T-helper 2 cell (primary cell): ENCODE results near the gene ELF1.

ENCODE experiments used
- DNase-seq, 5 experiments: peaks; one replicate each; pipeline versions ENCODE4 v3.0.0 to v3.0.0-alpha.2; 2012 to 2022

Gene ELF1

DNA sequence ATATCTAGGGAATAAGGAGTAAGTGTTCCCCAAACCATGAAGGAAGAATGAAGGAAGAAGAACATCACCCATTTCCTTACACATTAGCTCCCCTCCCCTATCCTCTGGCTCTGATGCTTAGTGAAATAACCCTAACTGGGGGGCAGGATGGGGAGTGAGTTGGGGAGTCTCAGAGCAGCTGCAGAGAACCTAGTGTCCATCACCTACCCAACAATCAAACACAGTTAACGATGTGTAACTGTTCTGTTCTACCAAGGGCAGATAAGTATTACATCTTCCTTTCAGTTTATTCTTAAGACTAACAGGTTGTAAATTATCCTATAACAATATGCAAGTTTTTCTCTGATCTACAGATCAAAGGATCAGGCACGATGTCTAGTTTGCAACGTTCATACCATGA is 12.8 kb downstream of the ELF1 start:
- no peak for DNase-seq

DNA sequence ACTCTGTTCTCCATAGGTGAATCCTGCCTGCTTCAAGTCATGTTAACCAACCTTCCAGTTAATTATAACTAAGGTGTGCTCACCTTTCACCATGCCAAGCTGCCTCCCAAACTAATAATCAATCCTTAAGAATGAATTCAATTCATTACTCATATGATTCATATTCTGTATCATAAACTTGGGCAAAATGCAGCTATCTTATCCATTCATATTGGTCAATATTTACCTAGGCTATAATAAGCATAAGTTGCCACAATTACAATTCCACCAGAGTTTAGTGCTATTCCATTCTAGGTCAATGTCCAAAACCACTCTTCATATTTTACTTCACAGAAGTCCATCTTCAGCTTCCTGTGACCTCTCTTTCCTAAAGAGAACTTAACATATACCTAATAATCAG is 13.4 kb downstream of the ELF1 start:
- no peak for DNase-seq

DNA sequence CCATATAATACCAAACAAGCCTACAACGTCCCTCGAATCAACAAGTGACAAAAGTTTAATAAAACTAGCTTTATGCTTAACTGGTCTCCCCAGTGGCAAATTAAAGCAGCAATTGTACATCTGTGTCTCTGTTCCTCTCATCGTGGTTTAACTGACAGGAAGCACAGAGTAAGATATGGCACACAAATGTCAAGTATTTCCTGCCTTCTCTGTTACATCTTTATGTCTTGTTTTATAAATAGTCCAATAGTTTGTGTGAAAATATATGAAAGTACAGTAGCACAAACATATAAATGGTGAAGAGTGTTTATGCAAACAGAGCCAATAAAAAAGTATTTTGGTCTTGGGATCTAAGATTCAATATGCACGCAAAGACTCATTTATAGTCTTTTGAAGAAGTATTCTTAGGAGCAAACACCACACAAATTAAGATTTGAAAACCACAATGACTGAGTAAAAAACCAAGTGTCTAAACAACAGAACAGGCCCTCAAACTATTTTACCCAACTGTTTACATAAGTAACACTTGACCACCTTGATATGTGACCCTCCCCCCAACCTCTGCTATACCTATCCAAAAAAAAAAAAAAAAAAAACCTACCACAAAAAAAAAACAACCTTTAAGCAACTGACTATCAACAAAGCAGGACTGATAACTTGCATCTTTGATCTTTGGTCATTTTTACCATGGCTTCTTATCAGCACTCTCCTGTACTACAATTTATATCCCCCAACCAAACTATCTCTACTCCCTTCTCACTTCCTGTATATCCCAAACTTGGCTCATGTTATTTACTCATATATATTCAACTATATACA is 14.0 kb downstream of the ELF1 start:
- DNase-seq, result peak in 2 of 5 experiments; percentile 41 to 92

DNA sequence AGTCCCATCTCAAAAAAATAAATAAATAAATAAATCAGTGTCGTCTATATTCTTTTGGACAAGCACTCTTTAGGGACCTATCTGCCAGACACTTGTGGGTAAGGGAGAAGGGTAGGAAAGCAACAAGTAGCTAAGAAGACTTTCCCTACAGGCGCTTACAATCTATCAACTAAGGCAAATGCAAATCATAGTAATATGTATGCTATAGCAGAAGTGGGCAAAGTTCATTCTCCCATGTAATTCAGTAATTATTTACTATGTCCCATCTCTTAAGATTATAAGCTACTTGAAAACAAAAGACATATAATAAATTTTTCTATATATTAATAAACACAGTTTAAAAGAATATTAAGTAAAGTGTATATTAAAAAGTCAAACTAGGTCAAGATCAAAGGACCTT is 16.5 kb downstream of the ELF1 start:
- no peak for DNase-seq

DNA sequence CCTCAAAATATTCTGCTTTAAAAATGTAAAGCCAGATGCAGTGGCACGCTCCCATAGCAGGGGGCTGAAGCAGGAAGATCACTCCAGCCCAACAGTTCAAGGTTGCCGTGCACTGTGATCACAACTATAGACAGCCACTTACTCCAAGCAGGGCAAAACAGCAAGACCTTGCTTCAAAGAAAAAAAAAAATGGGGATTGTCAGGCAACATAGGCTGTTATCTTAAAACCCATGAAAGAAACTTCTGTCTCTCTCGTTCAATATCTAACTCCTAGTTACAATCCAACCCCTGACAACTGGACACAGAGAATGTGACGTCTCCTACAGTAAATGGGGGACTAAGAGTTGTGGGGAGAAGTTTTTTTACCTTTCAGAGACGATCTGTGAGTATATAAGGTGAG is 17.4 kb downstream of the ELF1 start:
- DNase-seq, result no peak

DNA sequence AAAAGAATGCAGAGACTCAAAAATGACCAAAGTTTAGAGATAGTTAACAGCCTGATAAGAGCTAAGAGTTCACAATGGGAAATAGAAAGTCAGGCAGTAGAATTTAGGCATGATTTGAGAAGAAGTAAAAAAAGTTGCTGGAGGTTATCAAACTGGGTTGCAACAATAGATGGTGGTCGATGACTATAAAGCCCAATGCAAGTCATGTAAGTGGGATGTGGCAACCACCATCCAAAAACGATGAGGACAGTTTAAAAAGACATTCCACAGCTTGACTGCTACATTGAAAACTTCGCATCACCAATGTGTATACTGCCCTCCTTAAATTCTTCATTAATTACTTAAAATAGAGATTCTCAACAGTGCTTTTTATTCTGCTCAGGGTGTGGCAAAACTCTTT is 19.7 kb downstream of the ELF1 start:
- no peak for DNase-seq

DNA sequence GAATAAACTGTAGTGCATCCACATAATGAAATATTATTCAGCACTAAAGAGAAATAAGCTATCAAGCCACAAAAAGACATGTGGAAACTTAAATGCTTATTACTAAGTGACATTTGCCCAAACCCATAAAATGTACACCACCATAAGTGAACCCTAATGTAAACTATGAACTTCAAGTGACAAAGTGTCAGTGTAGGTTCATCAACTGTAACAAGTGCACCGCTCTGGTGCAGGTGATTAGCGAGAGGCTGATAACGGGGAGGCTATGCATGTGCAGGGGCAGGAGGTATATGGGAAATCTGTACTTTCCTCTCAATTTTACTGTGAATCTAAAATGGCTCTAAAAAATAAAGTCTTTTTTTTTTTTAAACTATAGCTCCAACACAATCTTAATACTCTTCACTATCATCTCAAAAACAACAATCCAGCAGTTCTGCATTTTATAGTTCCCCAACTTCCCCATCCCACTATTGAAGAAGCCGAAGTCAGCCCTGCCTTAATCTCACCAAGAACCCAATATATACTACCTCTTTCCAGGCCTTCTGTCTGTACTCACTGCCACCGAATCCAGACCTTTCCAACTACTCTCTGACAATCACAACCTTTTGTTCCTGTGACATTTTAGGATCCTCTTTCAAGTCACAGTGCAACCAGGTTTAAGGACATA is 22.6 kb downstream of the ELF1 start:
- DNase-seq, result no peak

DNA sequence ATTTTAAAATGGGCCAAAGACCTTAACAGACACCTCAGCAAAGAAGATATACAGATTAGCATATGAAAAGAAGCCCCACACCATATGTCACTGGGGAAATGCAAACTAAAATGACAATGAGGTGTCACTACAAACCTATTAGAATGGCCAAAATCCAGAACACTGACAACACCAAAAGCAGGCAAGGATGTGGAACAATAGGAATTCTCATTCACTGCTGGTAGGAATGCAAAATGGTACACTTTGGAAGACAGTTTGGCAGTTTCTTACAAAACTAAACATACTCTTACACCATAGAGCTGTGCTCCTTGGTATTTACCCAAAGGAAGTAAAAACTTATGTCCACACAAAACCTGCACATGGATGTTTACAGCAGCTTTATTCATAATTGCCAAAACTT is 23.1 kb downstream of the ELF1 start:
- no peak for DNase-seq

DNA sequence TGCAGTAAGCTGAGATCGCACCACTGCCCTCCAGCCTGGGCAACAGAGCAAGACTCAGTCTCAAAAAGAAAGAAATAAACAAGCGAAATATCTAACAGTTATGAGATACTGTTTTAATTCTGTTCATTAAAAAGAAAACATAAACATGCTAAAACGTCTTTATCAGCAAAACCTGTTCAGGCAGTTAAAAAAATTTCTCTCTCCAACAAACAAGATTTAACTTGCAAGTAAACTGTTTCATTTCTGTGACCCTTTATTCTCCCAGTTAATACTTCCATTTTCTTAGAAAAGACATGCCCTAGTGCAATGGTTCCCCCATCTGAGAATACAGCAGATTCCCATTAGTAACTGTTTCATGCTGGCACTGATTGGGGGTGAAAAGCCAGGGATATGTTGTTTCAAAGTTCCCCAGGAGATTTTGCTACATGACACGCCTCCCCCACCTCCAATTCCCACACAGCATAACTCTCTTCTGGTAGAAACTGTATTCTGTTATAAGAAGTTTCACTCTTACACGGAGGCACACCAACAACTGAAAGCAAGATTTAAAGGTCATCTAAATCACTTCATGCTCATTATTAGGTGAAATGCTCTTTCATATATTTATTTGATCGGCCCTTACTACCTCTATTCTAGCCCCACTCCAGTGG is 24.4 kb downstream of the ELF1 start:
- peak in 1 of 5 experiments; percentile 41 for DNase-seq

DNA sequence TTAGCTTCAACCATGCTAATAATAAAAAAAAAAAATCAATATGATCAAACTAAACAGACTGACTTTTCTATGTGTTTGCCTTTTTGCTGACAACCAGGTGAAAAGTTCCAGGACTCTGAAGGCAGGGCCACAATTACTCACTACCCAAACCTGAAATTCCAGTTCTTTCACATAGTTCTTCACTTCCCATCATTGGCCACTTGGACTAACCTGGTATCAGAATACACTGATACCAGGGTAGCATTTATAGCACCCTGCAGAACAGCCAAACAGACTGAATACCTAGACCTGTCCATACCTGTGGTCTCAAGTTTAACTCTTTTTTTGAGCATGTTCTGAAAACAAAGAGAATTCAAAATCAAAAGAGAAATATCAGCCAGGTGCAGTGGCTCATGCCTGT is 25.1 kb downstream of the ELF1 start:
- DNase-seq, result no peak

DNA sequence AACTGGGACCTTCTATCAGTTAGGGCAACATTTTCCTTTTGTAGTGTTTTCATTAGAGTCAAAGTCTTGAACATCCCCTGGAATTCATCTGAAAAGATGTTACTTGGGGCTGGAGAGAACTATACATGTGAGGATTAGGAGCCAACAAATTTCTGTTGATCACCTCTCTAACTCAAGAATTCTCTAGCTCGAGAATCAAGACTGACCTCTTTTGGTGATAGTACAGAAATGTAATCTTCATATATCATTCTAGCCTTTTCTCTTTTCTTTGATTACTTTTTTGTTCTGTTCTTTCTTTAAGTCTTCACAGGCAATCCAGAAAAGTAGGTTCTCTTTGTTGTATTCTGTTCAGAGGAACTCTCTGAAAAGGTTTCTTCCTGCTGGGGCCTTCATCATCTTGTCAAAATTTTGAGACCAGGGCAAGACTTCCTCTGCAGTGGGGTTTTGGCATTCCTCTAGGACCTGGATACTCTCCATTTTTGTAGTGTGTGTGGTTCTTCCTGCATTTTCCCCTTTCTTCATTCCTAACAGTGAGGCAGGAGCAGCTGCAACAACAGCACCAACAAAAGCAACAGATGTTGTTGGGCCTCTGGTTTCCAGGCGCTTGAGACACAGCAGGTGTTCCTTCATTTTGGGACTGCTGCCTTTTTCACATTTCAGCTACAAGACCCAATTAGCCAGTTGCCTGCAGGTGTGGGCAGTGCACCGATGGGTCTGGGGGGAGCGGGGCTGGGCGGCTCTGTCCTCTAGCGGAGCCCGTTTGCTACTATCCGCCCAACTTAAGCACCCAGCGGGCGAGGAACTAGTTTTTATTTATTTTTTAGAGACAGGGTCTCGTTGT is 26.2 kb downstream of the ELF1 start:
- no peak for DNase-seq

DNA sequence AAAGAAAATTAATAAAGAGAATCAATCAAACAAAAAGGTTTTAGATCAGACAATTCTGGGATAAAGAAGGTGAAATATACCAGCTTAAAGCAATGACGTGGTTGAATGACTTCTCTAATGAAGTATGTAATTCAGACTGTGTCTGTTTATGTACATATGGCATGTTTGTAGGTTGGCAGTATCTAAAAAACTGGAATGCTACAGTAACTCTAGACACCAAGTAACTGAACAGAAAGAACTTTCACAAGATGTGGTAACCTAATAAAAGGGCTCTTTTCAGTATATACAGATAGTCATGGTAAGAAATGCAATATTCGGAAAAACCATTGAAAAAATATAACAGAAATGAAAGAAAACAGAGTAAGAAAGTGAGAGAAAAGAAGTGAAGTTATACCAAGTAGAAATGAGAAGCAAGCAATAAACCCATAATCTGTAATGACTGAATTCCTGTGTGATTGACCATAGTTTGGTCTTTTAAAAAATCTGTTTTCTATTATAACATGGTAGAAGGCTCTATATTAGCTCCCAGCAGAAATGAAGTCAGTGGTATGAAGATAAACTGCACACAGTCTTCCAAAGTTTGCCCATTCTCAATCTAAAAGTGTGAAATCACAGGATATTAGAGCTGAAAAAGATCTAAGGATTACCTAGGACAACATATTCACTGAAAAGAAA is 31.4 kb downstream of the ELF1 start:
- DNase-seq, result no peak

DNA sequence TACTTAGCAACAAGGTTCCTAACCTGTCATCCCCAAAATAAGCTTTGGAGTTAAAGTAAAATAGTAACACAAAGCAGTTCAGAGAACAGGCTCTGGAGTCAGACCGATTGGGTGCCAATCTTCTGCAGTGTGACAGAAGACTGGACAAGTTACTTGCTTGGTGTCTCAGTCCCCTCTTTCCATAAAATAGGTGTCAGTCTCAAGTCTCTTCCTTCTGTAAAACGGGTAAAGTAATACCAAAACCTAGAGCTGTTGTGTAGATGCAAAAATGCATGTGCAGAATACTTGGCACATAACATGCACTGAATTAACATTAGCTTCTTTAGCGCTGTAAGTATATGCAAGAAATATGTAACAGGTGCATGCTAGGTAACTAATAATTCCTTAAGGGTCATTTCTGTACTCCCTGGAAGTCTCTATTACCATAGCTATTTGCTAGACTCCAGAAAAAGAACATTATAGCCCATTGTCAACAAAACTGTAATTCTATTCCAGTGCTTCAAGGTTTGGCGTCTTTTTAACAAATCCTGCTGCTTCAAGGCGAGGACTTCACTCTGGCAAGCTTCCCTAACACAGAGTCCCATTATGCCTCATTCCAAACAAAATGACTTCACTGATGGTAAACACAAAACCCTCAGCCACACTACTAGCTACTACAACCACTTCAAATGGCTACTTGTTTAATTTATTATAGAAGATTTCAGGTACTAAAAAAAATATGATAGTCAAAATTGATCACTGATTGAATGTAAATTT is 32.8 kb downstream of the ELF1 start:
- no peak for DNase-seq

DNA sequence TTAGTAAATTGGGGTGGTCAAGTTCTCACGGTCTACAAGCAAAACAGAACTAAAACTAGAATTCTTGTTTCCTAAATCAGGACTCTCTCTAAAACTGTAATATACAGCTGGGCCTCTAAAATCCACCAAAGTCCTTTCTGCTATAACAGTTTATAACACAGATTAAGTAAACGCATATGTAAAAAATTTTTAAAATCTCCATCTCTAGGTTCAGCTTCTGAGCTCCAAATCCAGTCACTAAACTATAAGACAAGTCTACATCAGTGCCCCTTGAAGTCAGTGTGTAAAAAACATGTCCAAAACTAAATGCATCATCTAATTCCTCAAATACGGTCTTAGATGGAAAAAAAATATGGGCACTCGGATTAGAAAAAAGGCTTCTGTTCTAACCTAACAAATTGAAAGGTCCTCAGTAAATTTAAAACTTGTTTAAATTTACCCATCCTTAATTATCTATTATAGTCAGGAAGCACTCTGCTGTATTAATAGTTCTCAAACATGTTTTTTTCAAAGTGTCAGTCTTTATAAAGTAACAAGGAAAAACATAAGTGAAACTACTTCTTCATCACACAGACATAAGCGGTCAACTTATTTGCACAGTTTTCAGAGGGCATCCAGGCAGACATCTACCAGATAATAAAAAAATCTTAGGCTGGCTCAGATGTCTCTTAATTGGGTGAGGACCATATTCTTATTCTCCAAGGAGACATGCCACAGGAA is 33.6 kb downstream of the ELF1 start:
- DNase-seq, result no peak

DNA sequence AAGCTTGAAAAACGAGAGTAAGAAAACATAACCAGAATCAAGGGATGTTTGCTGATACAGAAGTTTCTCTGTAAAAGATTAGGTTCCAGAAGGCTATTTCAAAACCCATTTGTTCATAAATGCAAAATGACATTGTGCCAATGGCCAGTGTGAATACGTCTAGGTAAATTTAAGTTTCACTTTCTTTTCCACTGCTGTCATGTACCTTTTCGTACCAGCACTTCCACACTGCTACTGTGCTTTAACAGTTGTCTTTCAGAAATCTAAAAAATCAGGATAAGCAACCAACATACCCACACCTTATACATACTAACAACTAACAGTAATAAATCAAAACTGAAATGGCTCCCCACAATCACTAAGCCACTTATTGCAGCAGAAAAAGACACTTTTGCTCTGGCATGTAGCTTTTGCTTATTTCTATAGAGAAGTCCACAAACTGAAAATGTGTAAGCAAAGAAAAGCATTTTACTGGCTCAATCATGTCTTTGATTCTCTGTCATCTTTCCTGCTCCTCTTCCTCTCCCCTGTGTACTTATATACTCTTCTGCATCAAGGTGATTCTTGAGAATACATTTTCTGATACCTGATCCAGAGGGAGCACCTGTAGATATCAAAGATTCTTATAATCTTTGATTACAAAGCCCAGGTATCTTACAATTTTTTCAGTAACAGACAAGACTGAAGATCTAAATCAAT is 34.3 kb downstream of the ELF1 start:
- DNase-seq, result peak in 2 of 5 experiments; percentile 42 to 79

DNA sequence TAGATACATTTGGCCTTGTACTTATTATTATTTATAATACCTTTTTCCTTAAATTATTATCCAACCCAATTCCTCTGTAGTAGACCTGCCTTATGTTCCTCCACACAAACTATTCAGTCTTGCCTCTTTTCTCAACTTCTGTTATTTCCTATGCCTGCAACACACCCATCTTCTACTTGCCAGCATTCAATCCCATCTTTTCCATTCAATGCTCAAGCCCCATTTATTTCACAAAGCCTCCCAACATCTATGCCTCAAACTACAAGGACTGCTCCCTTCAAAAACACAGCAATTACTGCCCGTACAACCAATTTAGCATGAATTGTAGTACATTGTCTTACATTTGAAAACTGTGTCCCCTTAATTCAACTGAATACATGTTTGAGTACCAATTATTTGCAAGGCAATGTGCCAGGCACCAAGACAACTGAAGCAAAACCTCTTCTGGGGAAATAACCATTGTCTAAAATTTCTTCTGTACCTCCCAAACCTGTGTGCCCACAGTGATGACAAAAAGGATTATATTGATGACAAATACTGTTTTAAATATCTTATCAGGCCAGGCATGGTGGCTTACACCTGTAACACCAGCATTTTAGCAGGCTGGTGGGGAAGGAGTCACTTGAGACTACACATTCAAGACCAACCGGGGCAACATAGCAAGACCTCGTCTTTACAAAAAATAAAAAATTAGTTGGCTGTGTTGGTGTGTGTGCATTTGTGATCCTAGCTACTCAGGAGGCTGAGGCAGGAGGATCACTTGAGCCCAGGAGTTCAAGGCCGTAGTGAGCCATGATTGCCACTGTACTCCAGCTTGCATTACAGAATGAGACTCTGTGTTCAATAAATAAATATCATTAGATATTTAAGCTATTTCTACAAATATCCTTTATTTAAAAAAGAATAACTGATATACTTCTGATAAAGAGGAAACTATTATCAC is 35.1 kb downstream of the ELF1 start:
- peak in 1 of 5 experiments; percentile 42 for DNase-seq

DNA sequence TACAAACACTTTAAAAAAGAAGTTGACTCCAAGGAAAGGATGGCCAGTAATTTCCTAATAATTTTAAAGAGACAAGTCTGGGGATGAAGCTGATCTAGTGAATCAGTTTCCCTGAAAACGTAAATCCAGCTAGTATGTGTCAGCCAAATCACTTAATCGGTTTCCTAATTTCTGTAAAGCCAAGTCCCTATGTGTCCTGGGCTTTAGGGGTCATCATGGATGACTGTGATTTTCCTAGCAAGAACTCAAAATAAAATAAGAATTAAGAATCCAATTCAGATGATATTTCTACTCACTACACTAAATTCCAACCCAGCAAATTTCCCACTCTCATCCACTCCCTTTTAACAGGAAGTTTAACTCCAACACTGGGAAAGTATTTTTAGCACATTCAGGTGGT is 35.9 kb downstream of the ELF1 start:
- DNase-seq, result no peak

DNA sequence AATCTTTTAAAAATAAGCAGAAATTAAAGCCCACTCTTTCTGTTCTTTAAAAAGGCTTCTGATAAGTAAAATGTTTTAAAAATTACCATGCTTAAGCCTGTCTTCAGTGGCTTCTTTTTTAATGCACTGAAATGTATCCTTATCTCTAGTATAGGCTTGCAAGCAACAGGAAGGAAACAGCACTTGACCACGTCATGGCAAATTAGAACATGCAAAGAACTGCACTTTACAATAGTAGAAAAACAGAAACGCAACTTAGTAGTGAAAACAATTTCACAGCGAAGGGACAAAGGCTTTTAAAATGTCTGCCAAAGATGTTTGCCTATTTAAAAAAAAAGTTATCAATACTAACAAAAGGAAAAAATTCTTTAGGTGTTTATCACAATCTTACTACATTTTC is 36.3 kb downstream of the ELF1 start:
- DNase-seq, result peak in 3 of 5 experiments; percentile 34 to 96 (median 71)

DNA sequence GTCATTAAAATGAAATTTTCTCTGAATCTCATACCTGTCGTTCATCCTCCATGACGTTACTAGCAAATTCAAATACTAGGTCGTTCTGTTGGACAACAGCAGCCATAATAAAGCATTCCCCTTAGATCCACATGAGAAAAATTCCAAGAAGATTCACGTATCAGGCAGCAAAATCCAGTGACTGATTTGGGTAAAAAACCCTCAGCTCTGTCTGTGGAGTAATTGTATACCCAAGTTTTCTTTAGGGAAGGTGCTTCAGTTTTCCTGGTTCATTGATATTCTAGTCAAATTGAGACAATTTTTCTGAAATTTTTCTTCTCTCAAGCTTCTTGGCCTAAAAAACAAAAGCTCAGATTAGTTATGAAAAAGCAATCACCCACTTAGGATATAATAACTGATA is 37.2 kb downstream of the ELF1 start:
- no peak for DNase-seq
